Large intestine (tissue), 12 donors: ENCODE measurements around the gene PRR16. TPM values are rescaled to one million over a fixed set of nuclear protein-coding genes. Genes with fewer than 3 reads are reported as not detected.
"Not testable (repeated sequence)": the region's sequence is repeated elsewhere in the genome, so short reads cannot be mapped to it uniquely, and the experiment has no call there.

Experiments used
- DNase-seq, 2 donors: peaks; one replicate each; pipeline versions ENCODE4 v3.0.0 to v3.0.0-alpha.2; 2013
- H3K27ac ChIP-seq: one replicate; pipeline ENCODE4 v1.5.1; 2013; ENCODE audit warnings: low read length
- H3K27me3 ChIP-seq: 2 replicates; pipeline ENCODE4 v1.6.1; 2013; ENCODE audit warnings: low read length; ENCODE audit not compliant: control insufficient read depth, insufficient read depth
- H3K36me3 ChIP-seq: 2 replicates; pipeline ENCODE4 v1.6.1; 2013; ENCODE audit warnings: low read length; ENCODE audit not compliant: control insufficient read depth, insufficient read depth
- H3K4me1 ChIP-seq: one replicate; pipeline ENCODE4 v1.6.1; 2013; ENCODE audit warnings: low read length; ENCODE audit not compliant: control insufficient read depth, insufficient read depth
- H3K4me3 ChIP-seq: one replicate; pipeline ENCODE4 v1.5.1; 2013; ENCODE audit warnings: low read length
- H3K9me3 ChIP-seq: one replicate; pipeline ENCODE4 v1.6.1; 2013; ENCODE audit warnings: mild to moderate bottlenecking, low read depth, low read length, moderate library complexity; ENCODE audit not compliant: control insufficient read depth
- WGBS: methylation state at CpG from one replicate; pipeline ENCODE4 v1.1.5; 2013; ENCODE audit warnings: low lambda C conversion rate; ENCODE audit not compliant: insufficient coverage; 5-methylcytosine and 5-hydroxymethylcytosine counted together
- long read RNA-seq, 11 donors: transcript quantifications; one replicate each; lab custom pipeline, GENCODE V29; 2026
- polyA plus RNA-seq: library from polyadenylated mRNA; unstranded; fragments of 120-200 nt; gene quantifications from one replicate; pipeline ENCODE4 v1.2.1, GENCODE V29; 2013

Gene PRR16
- polyA plus RNA-seq, result 2.7 TPM
- long read RNA-seq, donor 1, result 0 reads
- long read RNA-seq, donor 2, result 0 reads
- long read RNA-seq, donor 3, result 0 reads
- long read RNA-seq, donor 4, result 0 reads
- long read RNA-seq, donor 5, result 0 reads
- long read RNA-seq, donor 6, result 0 reads
- long read RNA-seq, donor 7, result 0 reads
- long read RNA-seq, donor 8, partial matches to known transcripts, result 7 of 7 reads
- long read RNA-seq, donor 8, other reads (novel, unspliced or antisense), result 0 of 7 reads
- long read RNA-seq, donor 9, result 0 reads
- long read RNA-seq, donor 10, partial matches to known transcripts, result 5 of 5 reads
- long read RNA-seq, donor 10, other reads (novel, unspliced or antisense), result 0 of 5 reads
- long read RNA-seq, donor 11, result 0 reads

DNA sequence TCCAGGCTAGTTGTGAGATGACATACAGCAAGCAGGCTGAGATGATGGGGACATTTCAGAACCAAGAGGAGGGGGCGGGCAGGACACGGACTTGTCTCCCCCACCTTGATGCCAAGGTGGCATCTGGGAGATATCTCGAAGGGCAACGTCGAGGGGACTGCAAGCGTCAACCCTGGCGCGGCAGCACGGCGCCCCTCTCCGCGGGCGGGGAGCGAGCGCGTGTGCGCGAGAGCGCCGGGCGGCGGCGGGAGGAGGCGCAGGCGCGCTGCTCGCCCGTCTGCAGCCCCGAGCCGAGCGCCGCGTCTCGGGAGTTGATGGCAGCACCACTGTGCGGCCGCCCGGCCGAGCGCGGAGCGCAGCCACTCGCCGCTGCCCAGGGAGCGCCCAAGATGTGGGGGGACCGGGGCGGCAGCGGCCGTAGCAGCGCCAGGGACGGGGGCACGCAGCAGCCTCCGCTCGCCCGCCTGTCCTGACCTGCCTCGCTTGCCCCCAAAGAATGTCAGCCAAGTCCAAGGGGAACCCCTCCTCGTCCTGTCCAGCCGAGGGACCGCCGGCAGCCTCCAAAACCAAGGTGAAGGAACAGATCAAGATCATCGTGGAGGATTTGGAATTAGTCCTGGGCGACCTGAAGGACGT lies at the start of gene PRR16:
Gene PRR16 (plus strand): TSS at position 310 of the 636 bp plus-strand sequence.
- H3K4me1 ChIP-seq, result no peaks in the 10 kb centered on the region
- no peaks in the 10 kb centered on the region for H3K9me3 ChIP-seq
- DNase-seq, result peak; percentile 25 to 26
- H3K4me3 ChIP-seq, result peak within 1 kb of the TSS; percentile 36
- no peak within 1 kb of the TSS for H3K27ac ChIP-seq
- H3K36me3 ChIP-seq, result no peaks in the 10 kb centered on the region
- WGBS, result 4% methylated on average over 5 of the region's 62 CpGs
- peaks cover 32% of the 10 kb centered on the region for H3K27me3 ChIP-seq

DNA sequence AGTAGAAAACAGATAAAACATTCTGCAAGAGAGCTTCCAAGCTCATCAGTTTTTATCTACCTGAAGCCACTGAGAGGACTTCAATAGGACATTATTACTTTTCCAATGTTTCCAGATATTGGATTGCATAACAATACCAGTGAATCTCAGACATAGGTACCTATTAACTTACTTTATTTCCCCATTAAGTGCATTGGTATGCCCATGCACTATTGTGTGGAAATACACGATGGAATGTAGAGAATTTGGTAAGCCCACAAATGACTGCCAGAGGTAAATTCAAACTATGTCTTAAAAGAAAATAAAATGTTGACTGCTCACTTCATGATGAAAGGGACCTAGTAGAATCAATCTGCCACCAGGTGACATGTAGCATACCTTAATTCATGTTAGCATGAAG lies 48.1 kb upstream of the PRR16 start:
- Histone ChIP-seq H3K4me3 (no peak overlapping the region), H3K36me3 (no peaks in the 10 kb centered on the region), H3K4me1 (no peaks in the 10 kb centered on the region), H3K9me3 (no peaks in the 10 kb centered on the region), H3K27me3 (no peaks in the 10 kb centered on the region), H3K27ac (no peak overlapping the region)
- no peak for DNase-seq
- WGBS, result no CpG with 5 or more reads among the region's 1 CpG

DNA sequence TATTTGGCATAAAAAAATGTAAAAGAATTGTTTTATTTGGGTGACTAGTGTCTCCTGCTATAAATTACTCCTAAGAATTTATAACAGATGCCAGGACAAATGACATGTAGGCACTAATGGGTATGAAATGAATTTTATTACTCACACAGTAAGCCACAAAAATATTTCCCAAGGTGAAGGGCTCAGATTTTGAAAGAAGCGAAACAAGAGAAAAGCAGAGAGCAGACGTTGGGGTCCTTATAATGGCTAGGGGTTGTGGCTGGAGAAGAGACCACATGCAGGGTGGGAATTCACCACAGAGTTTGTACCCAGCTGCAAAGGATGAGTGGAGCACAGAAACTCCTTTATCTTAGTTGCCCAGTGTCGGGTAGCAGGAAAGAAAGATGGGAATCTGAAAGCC lies 45.0 kb upstream of the PRR16 start:
- Histone ChIP-seq H3K4me1 (no peaks in the 10 kb centered on the region), H3K4me3 (no peak overlapping the region), H3K9me3 (no peaks in the 10 kb centered on the region), H3K27ac (no peak overlapping the region), H3K27me3 (no peaks in the 10 kb centered on the region), H3K36me3 (no peaks in the 10 kb centered on the region)
- WGBS, result 60% methylated on average over 1 of the region's 3 CpGs
- DNase-seq, result no peak

DNA sequence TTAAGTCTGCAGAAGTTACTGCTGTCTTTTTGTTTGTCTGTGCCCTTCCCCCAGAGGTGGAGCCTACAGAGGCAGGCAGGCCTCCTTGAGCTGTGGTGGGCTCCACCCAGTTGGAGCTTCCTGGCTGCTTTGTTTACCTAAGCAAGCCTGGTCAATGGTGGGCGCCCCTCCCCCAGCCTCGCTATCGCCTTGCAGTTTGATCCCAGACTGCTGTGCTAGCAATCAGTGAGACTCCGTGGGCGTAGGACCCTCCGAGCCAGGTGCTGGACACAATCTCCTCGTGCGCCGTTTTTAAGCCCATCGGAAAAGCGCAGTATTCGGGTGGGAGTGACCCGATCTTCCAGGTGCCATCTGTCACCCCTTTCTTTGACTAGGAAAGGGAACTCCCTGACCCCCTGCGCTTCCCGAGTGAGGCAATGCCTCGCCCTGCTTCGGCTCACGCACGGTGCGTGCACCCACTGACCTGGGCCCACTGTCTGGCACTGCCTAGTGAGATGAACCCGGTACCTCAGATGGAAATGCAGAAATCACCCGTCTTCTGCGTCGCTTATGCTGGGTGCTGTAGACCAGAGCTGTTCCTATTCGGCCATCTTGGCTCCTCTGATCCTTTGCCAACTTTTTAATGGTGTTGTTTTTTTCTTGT lies 37.3 kb upstream of the PRR16 start:
- not testable (repeated sequence) for H3K27ac ChIP-seq, H3K36me3 ChIP-seq, H3K4me1 ChIP-seq, H3K9me3 ChIP-seq, H3K27me3 ChIP-seq, H3K4me3 ChIP-seq, DNase-seq
- no CpG with 5 or more reads among the region's 25 CpGs for WGBS

DNA sequence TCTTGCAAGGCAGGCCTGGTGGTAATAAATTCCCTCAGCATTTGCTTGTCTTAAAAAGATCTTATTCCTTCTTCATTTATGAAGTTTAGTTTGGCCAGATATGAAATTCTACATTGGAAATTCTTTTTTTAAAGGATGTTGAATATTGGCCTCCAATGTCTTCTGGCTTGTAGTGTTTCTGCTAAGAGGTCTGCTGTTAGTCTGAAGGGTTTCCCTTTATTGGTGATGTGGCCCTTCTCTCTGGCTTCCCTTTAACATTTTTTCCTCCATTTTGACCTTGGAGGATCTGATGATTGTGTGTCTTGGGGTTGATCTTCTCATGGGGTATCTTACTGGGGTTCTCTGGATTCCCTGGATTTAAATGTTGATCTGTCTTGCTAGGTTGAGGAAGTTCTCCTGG lies 33.5 kb upstream of the PRR16 start:
- H3K4me3 ChIP-seq, result no peak overlapping the region
- no peak for DNase-seq
- H3K27me3 ChIP-seq, result no peaks in the 10 kb centered on the region
- H3K27ac ChIP-seq, result no peak overlapping the region
- H3K36me3 ChIP-seq, result no peaks in the 10 kb centered on the region
- no peaks in the 10 kb centered on the region for H3K4me1 ChIP-seq
- peaks cover 3% of the 10 kb centered on the region for H3K9me3 ChIP-seq

DNA sequence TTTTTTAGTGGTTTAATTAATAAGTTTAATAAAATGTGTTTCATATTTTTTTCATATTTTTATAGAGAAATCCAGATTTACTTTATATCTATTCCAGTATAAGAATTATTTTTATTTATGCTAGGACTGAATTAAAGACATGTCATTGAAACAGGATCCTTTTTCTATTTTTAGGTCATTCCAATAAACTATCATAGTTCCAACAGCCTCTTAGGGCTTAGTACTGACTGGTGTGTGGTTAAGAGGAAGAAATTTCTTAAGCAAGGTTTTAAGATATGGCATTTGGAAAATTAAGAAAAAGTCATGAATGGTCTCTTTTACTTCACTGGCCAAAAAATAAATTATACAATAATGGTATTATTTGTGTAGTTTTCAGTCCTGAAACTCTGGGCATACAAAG lies 31.2 kb upstream of the PRR16 start:
- Histone ChIP-seq H3K27ac (no peak overlapping the region), H3K4me1 (no peaks in the 10 kb centered on the region), H3K9me3 (peaks cover 3% of the 10 kb centered on the region), H3K27me3 (no peaks in the 10 kb centered on the region), H3K4me3 (no peak overlapping the region), H3K36me3 (no peaks in the 10 kb centered on the region)
- no peak for DNase-seq

DNA sequence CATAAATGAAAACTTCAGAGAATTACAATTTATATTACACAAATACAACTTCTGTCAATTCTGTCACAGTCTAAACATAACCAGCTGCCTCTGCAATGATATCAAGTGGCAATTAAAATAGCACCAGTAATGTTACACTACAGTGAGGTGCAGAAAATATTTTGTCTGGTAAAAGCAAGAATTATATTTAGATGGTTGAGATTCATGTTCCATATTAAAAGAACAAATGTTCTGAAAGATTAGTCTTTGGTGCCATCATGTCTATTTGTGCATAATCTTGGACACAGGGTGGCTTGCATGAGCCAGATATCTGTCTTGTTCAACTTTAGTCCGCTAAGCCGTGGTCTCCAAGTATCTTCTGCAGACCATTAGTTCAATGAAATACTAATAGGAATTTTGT lies 29.0 kb upstream of the PRR16 start:
- Histone ChIP-seq H3K27me3 (no peaks in the 10 kb centered on the region), H3K36me3 (no peaks in the 10 kb centered on the region), H3K4me3 (no peak overlapping the region), H3K27ac (no peak overlapping the region), H3K9me3 (peaks cover 3% of the 10 kb centered on the region), H3K4me1 (no peaks in the 10 kb centered on the region)
- no peak for DNase-seq
- WGBS, result no CpG with 5 or more reads among the region's 2 CpGs

DNA sequence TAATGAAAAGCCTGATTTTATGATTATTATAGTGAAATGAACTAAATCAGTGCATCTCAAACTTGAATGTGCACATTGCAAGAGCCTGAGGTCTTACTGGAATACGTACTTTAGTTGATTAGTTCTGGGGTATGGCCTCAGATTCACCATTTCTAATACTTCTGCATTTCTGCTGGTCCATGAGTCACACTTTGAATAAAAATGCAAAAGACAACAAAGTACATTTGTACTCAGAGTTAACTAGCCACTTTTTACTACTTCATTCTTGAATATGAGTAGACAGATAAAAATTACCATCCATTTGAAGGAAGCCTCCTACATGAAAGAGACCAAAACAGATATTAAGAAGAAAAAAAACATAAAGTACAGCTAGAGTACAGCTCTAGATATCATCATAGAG lies 27.1 kb upstream of the PRR16 start:
- no CpG with 5 or more reads among the region's 1 CpG for WGBS

DNA sequence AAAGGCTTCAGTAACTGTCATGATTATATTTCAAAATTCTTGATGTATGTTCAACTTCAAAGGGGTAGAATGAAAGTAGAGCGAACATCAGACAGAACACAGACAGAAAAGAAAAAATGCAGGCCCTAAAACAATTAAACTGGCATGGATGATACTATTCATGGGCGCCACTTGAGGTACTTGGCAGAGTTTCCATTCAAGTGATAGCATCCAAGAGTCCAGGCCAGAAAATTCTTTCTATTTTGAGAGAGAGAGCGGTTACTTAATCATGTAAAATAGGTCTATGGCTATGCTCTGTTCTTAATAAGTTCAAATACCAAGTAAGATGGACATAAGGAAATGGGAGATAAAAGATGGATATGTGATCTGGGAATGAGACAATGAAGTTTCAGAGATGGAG lies 21.4 kb upstream of the PRR16 start:
- Histone ChIP-seq H3K27ac (no peak overlapping the region), H3K27me3 (no peaks in the 10 kb centered on the region), H3K36me3 (no peaks in the 10 kb centered on the region), H3K4me1 (no peaks in the 10 kb centered on the region), H3K9me3 (no peaks in the 10 kb centered on the region), H3K4me3 (no peak overlapping the region)
- 80% methylated on average over 1 of the region's 3 CpGs for WGBS
- no peak for DNase-seq

More for the DNA sequence above, 27.1 kb upstream of the PRR16 start:
- no peak overlapping the region for H3K27ac ChIP-seq
- no peaks in the 10 kb centered on the region for H3K27me3 ChIP-seq
- H3K9me3 ChIP-seq, result peaks cover 1% of the 10 kb centered on the region
- H3K4me3 ChIP-seq, result no peak overlapping the region
- DNase-seq, result no peak
- no peaks in the 10 kb centered on the region for H3K36me3 ChIP-seq
- H3K4me1 ChIP-seq, result no peaks in the 10 kb centered on the region

DNA sequence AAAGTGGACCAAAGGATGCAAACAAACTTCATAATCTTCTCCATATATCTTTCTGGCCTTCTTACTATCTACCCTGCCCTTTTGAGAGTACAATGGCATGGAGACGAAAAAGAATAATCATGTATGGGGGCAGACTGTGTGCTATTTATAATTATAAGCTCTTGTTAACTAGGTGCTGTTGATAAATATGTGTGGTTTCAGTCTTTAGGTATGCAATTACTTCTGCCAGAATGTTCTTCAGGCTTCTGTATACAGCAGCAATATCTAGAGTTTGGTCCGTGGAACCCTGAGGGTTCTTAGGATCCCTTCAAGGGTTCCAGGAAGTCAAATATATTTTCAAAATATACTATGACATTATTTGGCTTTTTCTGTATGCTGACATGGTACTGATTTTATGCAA lies 20.5 kb upstream of the PRR16 start:
- Histone ChIP-seq H3K4me1 (no peaks in the 10 kb centered on the region), H3K9me3 (no peaks in the 10 kb centered on the region), H3K27me3 (no peaks in the 10 kb centered on the region), H3K27ac (no peak overlapping the region), H3K36me3 (no peaks in the 10 kb centered on the region), H3K4me3 (no peak overlapping the region)
- DNase-seq, result no peak
- 100% methylated on average over 1 of the region's 2 CpGs for WGBS
